Ovary (tissue), 3 donors: Measurements from ENCODE around the gene TMPRSS7.

Experiments
- EP300 ChIP-seq: sonication (generic); formaldehyde crosslinking; IDR thresholded peaks from one replicate; pipeline ENCODE4 v1.6.1; 2017; ENCODE audit warnings: antibody characterized with exemption
- POLR2A ChIP-seq: fragments of 450-650 bp; IDR thresholded peaks from one replicate; pipeline ENCODE4 v1.6.1; 2017; ENCODE audit warnings: antibody characterized with exemption, mild to moderate bottlenecking, moderate library complexity
- TF ChIP-seq, protein P1 (sequence below), 3 donors: fragments of 450-650 bp in 2 of 3; fragments of 200-600 bp in 1 of 3; IDR thresholded peaks; one replicate each; pipeline versions ENCODE4 v1.5.1 to v1.8.0; 2016 to 2022; ENCODE audit warnings: antibody characterized with exemption in 3 of 3, mild to moderate bottlenecking in 1 of 3
- donor health status: DM: no; HTN: no; CAD: no.

DNA sequence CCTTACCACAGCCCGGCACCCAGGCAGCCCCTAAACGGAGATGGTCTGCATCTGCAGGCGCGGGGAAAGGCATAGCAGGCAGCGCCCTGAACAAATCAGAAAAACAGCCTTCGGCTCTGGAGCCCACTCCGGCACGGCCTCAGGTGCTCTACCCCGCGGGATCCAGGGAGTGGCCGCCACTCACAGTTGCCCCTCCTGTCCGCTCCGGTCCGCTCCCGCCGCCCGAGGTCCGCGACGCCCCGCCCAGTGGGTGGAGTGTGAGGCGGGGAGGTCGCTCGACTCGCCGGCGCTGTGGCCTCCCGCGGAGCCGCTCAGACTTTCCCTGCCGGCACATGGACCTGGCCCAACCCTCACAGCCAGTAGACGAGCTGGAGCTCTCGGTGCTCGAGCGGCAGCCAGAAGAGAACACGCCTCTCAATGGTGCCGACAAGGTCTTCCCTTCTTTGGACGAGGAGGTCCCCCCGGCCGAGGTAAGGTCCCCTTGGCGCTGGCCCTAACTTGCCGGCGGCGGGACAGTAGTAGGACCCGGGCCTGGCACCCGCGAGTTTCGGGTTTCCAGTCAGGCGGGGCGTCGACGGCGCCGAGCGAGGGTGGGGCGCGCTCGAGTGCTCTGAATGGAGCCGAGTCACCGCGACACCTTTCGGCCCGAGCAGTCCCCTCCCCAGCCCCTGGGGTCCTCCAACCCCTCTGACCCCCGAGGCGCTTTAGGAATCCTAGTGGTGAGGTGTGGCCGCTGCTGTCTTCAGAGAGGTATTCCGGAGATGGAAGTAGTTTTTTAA, 51.7 kb downstream of the TMPRSS7 start, which contains the start of gene C3orf52:
- TF ChIP-seq POLR2A (no peak), EP300 (no peak)
- TF ChIP-seq, protein P1, sequence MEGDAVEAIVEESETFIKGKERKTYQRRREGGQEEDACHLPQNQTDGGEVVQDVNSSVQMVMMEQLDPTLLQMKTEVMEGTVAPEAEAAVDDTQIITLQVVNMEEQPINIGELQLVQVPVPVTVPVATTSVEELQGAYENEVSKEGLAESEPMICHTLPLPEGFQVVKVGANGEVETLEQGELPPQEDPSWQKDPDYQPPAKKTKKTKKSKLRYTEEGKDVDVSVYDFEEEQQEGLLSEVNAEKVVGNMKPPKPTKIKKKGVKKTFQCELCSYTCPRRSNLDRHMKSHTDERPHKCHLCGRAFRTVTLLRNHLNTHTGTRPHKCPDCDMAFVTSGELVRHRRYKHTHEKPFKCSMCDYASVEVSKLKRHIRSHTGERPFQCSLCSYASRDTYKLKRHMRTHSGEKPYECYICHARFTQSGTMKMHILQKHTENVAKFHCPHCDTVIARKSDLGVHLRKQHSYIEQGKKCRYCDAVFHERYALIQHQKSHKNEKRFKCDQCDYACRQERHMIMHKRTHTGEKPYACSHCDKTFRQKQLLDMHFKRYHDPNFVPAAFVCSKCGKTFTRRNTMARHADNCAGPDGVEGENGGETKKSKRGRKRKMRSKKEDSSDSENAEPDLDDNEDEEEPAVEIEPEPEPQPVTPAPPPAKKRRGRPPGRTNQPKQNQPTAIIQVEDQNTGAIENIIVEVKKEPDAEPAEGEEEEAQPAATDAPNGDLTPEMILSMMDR (IDR thresholded peaks at IDR 0.05): no peak
